Bronchial epithelial cell (primary cell): ENCODE data around the gene CEP57. TPM values are rescaled to one million over a fixed set of nuclear protein-coding genes. Genes with fewer than 3 reads are reported as not detected.

Source experiments
- DNase-seq: peaks from one replicate; pipeline ENCODE4 v3.0.0-alpha.2; 2010; ENCODE audit warnings: low read depth
- FAIRE-seq: peaks from 2 replicates; lab custom pipeline; 2011; peaks lifted over from hg19 to GRCh38; lab: Jason Lieb, UNC
- H3K27me3 ChIP-seq: 2 replicates; pipeline ENCODE4 v1.5.1; 2011; ENCODE audit warnings: low read length; ENCODE audit not compliant: control insufficient read depth, insufficient read depth
- H3K36me3 ChIP-seq: 2 replicates; pipeline ENCODE4 v1.5.1; 2011; ENCODE audit warnings: low read length; ENCODE audit not compliant: control insufficient read depth, insufficient read depth
- H3K4me3 ChIP-seq: 2 replicates; pipeline ENCODE4 v1.5.1; 2011; ENCODE audit warnings: mild to moderate bottlenecking, low read depth, low read length, control low read depth
- CTCF ChIP-seq: IDR thresholded peaks from 2 replicates; pipeline ENCODE4 v1.5.1; 2011; ENCODE audit warnings: mild to moderate bottlenecking, moderate library complexity, low read length, control low read depth, inconsistent platforms; ENCODE audit not compliant: insufficient read depth, severe bottlenecking
- total RNA-seq: library from RNA; depleted of rRNA; stranded (reverse); fragments of >200 nt; gene quantifications from 2 replicates; pipeline ENCODE4 v1.2.1, GENCODE V29; 2014

CEP57 gene
- total RNA-seq, 1 donor from 2014 or later = 52.7 TPM

- no peak for DNase-seq
- no peak overlapping the region for H3K4me3 ChIP-seq
- no peaks in the 10 kb centered on the region for H3K36me3 ChIP-seq
- TF ChIP-seq CTCF = no peak
- no peak for FAIRE-seq
- no peaks in the 10 kb centered on the region for H3K27me3 ChIP-seq
Observed at GRCh38 chr11:95792200-95792599, 1.9 kb downstream of the CEP57 start.

GRCh38 chr11:95792700-95793099 is 2.4 kb downstream of the CEP57 start:
- Histone ChIP-seq H3K4me3 (no peak overlapping the region), H3K36me3 (no peaks in the 10 kb centered on the region), H3K27me3 (no peaks in the 10 kb centered on the region)
- no peak for TF ChIP-seq CTCF
- DNase-seq (no peak), FAIRE-seq (no peak)

GRCh38 chr11:95793116-95793515 is 2.8 kb downstream of the CEP57 start:
- H3K4me3 ChIP-seq = no peak overlapping the region
- no peak for TF ChIP-seq CTCF
- H3K36me3 ChIP-seq = no peaks in the 10 kb centered on the region
- H3K27me3 ChIP-seq = no peaks in the 10 kb centered on the region
- no peak for DNase-seq
- no peak for FAIRE-seq

GRCh38 chr11:95794086-95794485 is 3.8 kb downstream of the CEP57 start:
- H3K36me3 ChIP-seq = no peaks in the 10 kb centered on the region
- no peak overlapping the region for H3K4me3 ChIP-seq
- DNase-seq (no peak), FAIRE-seq (no peak)
- TF ChIP-seq CTCF = no peak
- no peaks in the 10 kb centered on the region for H3K27me3 ChIP-seq

- H3K36me3 ChIP-seq = peaks cover 2% of the 10 kb centered on the region
- FAIRE-seq (no peak), DNase-seq (no peak)
- H3K4me3 ChIP-seq = no peak overlapping the region
- H3K27me3 ChIP-seq = no peaks in the 10 kb centered on the region
- TF ChIP-seq CTCF = no peak
Observed at GRCh38 chr11:95795627-95796295, 5.5 kb downstream of the CEP57 start.

- no peak for TF ChIP-seq CTCF
- Histone ChIP-seq H3K27me3 (no peaks in the 10 kb centered on the region), H3K4me3 (no peak overlapping the region), H3K36me3 (peaks cover 2% of the 10 kb centered on the region)
- no peak for DNase-seq
- no peak for FAIRE-seq
Observed at GRCh38 chr11:95796501-95796900, 6.2 kb downstream of the CEP57 start.
